SH-SY5Y (cell line): ENCODE results near the gene GABARAPL2.

Experiments
- GATA2 ChIP-seq: IDR thresholded peaks from 2 replicates; pipeline ENCODE4 v1.6.1; 2011; ENCODE audit warnings: mild to moderate bottlenecking, low read depth, low read length
- GATA3 ChIP-seq: IDR thresholded peaks from 2 replicates; pipeline ENCODE4 v1.6.1; 2011; ENCODE audit warnings: low read depth, mild to moderate bottlenecking, low read length, moderate library complexity

The GABARAPL2 gene

DNA sequence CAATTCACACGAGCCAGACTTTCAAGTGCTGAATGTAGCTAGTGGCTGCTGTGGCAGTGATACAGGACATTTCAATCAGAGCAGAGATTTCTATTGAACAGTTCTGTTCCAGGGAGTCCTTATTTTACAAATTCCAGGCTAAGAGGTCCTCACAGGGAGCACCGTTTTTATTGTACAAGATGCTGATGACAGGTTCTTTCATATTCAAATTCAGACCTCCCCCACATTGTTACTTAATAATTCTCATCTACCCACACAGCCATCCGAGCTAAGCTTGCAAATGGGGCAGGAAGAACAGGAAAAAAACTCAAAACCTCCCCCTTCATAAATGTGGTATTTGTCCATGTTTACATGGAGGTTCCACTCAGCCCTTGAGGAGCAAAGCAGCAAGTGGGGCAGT is 9.8 kb downstream of the GABARAPL2 start:
- no peak for TF ChIP-seq GATA3
- TF ChIP-seq GATA2, result no peak

DNA sequence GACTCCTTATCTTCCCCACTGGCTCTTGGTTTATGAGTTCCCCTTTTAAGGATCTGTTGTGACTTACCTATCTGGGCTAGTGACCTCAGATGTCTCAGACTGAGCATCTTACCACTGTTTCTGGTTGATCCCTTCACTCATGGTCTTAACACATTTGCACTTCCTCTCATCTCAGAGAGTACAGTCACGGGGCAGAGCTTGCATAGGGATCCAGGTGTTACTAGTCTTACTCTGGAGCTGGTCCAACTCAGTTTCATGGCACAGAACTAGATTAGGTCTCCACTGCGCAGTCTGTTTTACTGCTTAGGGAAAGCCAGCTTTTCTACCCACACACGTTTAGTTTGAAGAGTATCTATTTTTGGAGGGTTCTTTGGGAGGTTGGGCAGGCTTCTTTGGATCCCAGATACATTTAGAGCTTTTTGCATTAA is 10.2 kb downstream of the GABARAPL2 start:
- no peak for TF ChIP-seq GATA3
- no peak for TF ChIP-seq GATA2

DNA sequence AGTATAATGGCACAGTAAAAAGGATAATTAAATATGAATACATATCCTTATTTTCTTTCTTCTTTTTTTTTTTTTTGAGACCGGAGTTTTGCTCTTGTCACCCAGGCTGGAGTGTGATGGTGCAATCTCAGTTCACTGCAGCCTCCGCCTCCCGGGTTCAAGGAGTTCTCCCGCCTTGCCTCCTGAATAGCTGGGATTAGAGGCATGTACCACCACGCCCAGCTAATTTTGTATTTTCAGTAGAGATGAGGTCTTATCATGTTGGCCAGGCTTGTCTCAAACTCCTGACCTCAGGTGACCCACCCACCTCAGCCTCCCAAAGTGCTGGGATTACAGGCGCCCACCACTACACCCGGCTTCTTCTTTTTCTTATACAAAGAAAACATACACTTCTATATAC is 12.0 kb downstream of the GABARAPL2 start:
- no peak for TF ChIP-seq GATA3

GRCh38 chr16:75578725-75579124 is 12.5 kb downstream of the GABARAPL2 start:
- TF ChIP-seq GATA3 (no peak), GATA2 (no peak)

GRCh38 chr16:75579281-75579834 is 13.2 kb downstream of the GABARAPL2 start:
- TF ChIP-seq GATA3, result no peak
- TF ChIP-seq GATA2, result no peak

DNA sequence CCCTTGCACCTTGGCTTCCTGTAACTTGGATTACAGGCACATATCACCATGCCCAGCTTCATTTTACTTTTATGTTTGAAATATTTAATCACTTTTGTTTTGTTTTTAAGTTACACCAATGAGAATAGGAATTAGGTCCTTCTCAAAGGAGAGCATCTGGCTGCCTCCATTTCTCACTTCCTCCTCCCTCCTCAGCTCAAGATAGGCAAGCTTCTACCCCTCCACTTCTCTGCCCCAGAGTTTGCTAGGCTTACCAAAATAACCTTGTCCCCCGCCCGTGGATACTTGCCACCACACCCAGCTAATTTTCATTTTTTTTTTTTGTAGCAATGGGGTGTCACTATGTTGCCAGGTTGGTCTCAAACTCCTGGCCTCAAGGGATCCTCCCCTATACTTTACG is 17.9 kb downstream of the GABARAPL2 start:
- no peak for TF ChIP-seq GATA3
- no peak for TF ChIP-seq GATA2

- TF ChIP-seq GATA3 (no peak), GATA2 (no peak)
Measured at GRCh38 chr16:75588716-75589115, 22.5 kb downstream of the GABARAPL2 start.

- TF ChIP-seq GATA2 (no peak), GATA3 (no peak)
Measured at GRCh38 chr16:75589306-75589705, 23.1 kb downstream of the GABARAPL2 start.

DNA sequence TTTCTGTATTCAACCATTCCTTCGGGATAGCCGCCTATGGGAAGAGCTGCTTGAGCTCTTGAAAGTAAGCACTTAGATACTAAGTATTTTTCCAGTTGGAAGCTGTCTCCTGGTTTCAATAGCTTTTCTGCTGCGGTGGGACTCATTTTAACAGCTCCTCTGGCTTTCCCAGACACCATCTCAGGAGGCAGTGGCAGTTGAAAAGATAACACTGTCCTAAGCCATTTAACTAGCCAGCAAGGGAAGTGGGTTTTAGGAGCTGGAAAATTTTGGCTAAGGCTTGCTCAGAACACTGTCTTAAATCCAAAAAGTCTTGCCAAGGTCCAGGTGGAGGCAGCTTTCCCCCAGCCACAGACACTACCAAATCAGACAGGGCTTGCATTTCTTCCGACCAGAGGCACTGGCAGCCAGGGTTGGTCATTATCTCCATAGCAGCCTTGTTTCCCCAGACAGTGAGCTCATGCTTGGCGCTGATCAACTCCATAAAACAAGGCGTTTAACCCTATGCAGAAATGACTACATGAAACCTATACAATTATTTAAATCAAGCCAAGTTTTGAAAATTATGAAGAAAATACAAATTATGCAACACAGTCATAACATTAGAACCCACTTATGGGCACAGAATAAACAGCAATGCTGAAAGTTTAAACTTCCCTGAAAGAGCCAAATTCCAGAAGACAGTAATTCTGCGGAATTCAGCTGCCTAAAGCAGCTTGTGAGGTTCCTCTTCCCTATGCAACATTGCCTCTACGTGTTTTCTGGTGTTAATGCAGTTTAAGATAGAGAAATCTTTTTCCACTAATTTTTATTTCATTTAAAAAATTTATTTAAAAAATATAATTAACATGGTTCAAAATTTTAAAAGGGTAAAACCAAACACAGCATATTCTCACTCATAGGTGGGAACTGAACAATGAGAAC is 25.0 kb downstream of the GABARAPL2 start:
- TF ChIP-seq GATA2 (no peak), GATA3 (no peak)

- no peak for TF ChIP-seq GATA3
- TF ChIP-seq GATA2, result no peak
Measured at GRCh38 chr16:75593308-75593707, 27.1 kb downstream of the GABARAPL2 start.

GRCh38 chr16:75593825-75594820 is 27.9 kb downstream of the GABARAPL2 start:
- TF ChIP-seq GATA2 (no peak), GATA3 (no peak)

GRCh38 chr16:75599452-75600277 is 33.5 kb downstream of the GABARAPL2 start:
- TF ChIP-seq GATA2, result no peak
- no peak for TF ChIP-seq GATA3

DNA sequence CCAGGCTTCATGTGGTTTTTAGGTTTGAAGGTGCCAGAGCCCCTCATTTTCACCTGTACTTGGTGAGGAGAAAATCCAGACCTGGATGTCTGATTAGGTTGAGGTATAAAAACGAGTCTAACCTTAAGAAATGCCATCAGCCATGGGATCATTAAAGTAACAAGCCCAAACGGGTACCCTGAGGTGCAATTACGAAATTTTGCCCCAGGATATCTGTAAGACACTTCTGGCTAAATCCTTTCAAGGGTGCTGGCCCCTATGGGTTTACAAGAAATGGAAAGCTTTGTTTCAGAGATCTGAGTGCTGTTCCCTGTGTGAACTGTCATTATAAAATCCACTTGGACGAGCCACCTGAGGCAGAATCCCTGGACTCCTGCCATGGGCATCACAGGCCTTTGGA is 37.1 kb downstream of the GABARAPL2 start:
- TF ChIP-seq GATA3 (no peak), GATA2 (no peak)

DNA sequence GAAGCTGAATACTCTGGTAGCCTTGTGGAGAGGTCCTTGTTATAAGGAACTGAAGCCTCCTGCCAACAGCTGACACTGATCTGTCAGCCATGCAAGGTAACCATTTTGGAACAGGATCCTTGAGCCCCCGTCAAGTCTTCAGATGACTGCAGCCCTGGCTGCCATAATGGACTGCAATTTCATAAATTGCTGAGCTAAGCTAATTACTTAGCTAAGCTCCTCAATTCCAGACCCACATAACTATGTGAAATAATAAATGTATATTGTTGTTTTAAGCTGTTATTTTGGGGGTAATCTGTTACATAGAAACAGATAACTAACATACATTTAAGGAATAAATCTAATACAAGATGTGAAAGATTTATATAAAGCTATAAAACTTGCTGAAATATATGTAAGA is 40.3 kb downstream of the GABARAPL2 start:
- TF ChIP-seq GATA3 (no peak), GATA2 (no peak)
